CD4-positive, alpha-beta T cell treated with Interleukin-1 beta for 1 hour (primary cell): Measurements from ENCODE around the gene PPP1R3G.
A peak's percentile ranks its signal among the peaks of the same experiment; 100 is the strongest.

Experiments used
- DNase-seq, 2 donors: peaks; one replicate each; pipeline ENCODE4 v3.0.0-alpha.2; 2020 to 2022

The PPP1R3G gene

DNA sequence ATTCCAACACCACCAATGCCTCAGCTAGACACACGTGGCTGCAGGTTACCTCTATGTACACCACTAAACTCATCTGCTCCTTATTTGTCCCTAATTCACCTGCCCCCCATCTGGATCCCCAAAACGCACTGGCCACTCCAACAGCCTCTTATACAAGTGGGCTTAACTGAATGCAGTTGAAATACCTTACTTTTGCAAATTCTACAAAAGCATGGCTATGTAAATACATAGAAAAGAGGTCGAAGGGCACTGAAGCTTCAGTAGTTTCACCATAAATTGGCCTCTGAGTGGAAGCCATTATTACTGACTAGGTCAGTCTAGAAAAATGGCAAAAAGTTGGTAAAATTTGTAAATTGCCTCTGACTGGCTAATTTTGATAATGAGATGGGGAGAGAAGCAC is 11.1 kb upstream of the PPP1R3G start:
- no peak for DNase-seq

DNA sequence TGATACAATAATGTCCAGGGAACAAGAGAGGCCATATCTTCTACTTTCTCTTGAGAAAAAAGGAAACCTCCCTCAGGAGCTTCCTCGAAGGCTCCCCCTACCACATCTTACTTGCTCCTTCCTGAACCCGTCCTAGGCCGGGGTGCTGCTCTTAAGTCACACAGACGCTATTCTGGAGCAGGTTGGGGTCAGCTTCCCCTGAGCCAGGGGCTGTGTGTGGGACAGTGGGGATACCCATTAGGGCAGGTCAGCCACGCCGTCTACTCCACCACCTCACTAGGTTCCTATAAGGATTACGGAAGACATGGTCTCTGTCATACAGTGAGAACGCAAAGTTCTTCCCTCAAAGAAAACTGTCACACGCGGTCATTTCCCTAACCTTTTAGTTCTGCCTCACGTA is 8.2 kb upstream of the PPP1R3G start:
- DNase-seq = no peak

DNA sequence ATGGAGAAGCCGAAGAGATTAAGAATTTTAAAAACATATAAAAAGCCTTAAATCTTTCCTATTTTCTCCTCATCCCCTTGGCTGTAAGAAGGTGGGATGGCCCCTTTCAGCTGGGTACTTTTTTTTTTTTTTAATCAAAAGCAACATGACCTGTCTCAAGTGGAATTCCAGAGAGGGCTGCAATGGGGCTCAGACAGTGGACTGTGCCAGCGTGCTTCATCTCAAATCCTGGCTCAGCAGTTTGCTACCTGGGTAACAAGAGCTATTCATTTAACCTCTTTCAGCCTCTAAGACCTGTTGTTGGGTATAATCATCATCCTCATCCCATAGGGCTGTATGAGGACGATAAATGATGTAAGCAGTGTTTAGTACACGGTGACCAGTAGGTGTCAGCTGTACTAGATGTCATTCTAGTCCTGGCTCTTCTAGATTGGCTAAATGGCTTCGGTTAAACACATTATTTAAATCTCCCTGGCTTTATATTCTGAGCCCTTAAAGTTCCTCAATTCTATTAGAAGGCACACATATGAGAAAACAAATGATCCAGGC is 6.9 kb upstream of the PPP1R3G start:
- DNase-seq = no peak

DNA sequence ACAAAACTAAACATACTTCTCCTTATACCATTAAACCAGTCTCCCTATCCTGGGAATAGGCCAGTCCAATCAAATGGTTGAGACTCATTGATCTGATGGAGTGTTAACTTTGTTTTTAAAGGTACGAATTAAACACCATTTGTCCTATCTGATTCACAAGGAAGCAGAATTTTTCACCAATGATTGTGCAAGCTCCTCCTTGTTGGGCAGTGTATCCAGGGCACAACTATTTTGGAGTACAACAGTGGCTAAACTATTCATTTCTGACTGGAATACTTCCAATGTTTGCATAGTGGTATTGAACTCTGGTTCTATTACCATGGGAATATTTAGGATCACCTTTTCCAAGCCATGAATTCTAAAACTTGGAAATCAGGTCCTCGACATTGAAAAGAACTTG is 5.4 kb upstream of the PPP1R3G start:
- DNase-seq = no peak

DNA sequence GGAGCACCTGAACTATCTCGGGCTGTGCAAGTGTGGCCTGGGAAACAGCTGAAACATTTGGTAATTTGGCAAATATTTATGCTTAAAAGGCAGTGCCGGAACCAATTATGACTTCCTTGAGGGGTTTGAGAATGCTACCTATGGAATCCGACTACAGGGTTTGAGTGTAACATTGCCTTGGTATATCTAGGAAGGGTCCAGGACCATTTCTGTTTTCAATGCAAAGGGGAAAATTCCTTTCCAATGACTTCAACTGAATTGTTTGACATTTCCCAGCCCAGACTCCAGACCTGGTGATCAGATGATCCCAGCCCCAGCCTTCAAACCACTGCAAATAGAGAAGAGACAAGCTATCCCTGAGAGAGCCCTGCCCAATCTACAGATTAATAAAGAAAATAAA is 4.6 kb upstream of the PPP1R3G start:
- no peak for DNase-seq

DNA sequence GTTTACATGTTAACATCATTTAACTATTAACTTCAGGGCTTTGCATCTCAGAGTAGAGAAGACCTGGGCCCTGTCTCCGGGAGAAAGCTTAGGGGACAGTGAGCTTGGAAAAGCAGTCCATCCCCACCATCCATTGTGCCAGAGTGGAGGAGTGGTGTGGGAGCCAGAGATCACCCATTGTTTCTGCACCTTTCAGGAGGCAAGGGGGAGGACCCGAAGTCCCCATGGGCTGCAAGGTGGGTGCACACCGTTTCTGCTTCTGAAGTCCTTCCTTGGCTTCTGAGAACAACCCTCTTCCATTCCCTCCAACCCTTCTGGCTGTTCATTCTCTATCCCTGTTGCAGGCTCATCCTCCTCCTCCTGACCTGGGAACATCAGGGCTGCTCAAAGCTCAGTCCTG is 4.0 kb upstream of the PPP1R3G start:
- no peak for DNase-seq

DNA sequence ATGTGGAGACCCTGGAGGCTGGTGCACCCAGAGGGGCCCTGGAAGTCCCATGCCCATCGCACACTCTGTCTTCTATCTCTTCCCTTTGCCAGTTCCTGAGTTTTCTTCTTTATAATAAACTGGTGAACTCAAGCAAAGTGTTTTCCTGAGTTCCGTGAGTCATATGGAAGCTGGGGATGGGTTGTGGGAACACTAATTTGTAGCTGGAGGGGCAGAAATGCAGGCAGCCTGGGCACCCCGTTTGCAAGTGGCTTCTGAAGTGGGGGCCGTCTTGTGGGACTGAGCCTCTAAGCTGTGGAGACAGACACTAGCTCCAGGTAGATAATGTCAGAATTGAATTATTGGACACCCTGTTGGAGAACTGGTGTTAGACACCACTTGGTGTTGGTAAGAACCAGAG is 3.2 kb upstream of the PPP1R3G start:
- no peak for DNase-seq

DNA sequence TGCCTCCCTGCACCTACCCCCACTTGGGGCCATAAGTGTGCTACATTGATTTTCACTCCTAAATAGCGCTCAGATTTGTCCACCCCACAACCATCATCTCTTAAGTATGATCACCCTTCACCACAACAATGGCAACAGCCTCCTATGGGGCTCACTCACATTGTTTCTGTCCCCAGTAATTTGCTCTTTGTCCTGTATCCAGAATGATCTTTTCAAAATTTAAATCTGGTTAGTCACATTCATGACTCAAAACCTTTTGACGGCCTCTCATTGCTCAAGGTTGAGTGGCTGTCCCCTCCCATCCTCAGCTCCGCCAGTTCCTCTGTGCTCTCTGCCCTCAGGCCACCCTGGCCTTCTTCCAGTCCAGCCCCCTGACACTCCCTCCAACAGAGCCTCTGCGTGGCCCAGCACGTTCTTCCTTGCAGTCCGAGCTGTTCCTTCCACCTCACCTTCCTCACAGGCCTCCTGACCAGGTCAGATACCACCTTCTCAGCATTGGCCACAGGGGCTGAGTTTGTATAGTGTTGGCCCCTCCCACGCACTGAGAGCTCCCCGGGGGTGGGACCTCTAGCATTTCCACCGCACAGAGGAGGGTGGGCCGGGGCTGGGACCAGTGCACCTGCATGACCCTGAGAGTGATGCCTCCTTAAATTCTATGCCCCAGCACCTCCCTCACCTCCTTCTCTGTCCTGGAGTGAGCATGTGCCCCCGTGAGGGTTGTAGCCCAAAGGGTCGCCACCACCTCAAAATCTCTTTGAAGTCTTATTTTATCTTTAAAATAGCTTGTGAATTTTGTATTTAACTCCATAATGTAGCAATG is 2.4 kb upstream of the PPP1R3G start:
- peak in 1 of 2 donors; percentile 42 for DNase-seq

DNA sequence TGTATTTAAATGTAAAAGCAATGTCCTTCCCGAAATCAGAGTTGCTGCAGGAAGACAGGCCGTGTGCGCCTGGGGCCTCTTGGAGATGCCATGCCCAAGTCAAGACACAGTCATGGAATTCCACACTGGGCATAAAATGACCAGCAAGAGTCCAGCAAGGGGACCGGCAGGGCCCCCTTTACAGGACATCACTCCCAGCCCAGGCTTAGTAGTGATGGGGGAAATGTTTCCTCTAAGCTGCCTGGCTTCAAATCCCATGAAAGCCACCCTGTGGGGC is 1.9 kb upstream of the PPP1R3G start:
- no peak for DNase-seq

DNA sequence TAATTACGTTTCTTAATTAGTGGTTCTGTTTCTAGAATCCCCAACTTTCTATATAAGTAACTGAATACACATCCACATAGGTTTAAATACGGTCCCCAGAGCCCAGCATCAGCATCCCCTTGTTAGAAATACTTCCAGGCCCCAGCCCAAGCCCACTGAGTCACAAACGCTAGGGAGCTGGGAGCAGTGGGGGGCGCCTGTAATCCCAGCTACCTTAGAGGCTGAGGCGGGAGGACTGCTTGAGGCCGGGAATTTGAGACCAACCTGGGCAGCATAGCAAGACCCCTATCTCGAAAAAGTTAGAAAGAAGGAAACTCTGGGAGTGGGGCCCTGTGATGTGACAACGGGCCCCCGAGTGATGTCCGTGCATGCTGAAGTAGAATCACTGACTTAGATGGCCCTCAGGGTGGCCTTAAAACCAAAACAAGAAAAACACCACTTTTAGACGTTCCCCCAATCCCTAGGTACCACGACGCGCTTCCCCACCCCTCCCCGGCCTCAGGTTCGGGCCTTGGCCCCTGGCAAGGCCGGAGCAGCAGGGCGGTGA is 1.3 kb upstream of the PPP1R3G start:
- DNase-seq = no peak

DNA sequence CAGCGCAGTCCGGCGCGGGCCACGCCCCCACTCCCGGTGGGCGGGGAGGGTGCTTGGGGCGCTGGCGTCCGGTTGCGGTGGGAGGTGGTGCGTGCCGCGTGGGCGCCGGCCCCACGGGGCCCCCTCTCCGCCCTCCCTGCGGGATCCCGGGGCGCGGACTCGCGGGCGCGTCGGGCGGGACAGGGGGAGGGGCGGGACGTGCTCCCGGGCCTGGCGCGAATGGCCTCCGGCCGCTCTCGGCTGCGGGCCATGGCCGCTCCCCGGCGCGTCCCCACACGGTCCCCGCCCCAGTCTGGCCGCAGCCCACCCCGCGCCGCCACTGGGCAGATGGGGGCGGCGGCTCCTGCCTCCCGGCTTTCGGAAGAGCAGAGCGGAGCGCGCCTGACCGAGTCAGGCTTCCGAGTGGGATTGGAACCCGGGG is 771 bp upstream of the PPP1R3G start:
- no peak for DNase-seq

DNA sequence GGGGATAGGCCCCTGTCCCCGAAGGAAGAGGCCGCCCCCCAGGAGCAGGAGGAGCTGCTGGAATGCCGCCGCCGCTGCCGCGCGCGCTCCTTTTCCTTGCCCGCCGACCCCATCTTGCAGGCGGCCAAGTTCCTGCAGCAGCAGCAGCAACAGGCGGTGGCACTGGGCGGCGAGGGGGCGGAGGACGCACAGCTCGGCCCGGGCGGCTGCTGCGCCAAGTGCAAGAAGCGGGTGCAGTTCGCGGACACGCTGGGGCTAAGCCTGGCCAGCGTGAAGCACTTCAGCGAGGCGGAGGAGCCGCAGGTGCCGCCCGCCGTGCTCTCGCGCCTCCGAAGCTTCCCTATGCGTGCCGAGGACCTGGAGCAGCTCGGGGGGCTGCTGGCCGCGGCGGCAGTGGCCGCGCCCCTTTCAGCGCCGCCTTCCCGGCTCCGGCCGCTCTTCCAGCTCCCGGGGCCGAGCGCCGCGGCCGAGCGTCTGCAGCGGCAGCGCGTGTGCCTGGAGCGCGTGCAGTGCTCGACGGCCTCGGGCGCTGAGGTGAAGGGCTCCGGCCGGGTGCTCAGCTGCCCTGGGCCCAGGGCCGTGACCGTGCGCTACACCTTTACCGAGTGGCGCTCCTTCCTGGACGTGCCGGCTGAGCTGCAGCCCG is 630 bp downstream of the PPP1R3G start:
- no peak for DNase-seq

DNA sequence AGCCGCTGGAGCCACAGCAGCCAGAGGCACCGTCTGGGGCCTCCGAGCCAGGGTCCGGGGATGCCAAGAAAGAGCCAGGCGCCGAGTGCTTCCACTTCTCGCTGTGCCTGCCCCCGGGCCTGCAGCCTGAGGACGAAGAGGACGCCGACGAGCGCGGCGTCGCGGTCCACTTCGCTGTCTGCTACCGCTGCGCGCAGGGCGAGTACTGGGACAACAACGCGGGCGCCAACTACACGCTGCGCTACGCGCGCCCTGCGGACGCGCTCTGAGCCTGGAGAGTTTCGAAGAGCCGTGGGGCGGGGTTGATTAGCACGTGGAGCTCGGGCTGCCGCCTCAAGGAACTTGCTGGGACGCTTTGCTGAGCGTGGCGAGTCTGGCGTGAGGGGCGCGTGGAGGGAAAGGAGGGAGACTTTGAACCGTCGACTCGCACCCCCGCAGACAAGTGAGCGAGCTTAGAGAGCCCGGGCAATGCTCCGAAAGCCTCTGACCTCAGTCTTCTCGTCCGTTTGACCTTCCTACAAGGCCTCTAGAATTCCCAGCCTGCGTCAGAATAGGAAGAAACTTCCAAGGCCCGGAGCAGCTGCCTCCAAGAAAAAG is 1.3 kb downstream of the PPP1R3G start:
- DNase-seq = no peak

DNA sequence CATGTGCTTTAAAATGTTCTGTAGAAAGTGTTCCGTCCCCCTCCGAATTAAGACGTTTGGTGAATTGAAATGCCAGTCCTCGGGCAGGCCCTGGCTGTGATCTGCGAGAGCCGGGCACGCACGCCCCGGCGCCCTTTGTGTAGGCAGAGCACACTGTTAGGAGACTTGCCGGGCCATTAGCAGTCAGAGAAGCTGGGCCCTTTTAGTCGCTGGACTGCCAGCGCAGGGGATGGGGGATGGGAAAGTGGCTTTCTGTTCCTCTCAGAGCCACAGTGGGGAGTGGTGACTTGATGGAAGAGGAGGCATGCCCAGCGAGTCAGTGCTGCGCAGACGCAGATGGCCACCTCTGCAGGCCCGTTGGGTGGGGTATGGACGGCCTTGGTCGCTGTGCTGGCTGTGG is 2.2 kb downstream of the PPP1R3G start:
- peak; percentile 9 to 57 for DNase-seq

DNA sequence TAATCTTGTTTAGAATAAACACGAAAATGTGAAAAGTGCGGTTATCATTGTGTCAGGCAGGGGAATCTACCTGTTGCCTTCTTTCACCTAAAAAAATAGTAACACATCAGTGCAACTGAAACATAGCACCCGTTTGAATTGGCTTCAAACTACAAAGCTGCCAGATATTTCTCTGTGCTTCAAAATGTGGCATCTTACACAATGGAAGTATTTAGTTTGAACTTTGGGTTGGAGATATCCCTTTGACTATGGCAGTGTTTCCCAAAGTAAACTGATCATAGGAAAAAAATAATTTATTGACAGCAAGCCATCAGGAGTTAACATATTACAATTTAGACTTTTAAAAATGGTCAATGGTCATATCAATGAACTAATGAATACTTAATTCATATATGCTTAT is 3.6 kb downstream of the PPP1R3G start:
- DNase-seq = no peak

DNA sequence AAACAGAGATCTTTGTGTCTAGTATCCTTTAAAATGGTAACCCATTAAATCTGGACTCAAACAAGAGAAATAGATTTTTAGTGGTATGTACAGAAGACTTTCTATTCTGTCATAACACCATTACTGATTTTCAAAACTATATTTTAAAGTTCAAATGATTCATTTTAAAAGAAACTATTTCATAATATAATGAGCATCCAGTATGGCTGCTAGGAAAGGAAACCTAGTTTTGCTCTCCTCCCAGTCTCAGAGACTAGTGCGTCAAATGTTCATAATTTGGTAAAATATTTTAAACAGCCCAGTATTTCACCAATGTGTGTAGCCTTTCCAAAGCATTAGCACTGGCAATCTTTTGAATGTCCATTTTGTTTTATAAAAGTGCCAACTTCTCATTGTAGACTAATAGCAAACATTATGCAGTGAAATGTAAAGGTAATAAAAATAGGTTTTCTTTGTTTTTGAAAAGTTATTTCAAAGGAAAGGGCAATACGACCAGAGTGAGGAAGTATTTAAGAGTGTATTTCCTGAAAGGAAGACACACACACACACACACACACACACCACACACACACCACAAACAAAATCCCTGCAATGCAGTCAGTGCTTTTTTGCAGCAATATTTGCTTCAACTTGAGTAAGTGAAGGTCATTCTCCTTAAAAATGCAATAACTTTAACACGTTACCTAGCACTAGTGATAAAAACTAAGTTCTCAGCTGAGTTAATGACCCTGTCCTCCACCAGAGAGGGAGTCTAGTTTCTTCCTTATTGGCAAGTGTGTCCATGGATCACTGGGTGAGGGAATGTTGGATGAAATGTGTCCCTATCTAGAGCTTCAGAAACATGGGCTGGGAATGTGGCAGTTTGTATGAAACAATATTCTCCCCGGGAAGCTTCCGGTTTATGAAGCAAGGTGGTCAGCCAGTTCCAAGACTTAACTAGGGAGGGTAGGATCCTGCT is 4.6 kb downstream of the PPP1R3G start:
- no peak for DNase-seq

DNA sequence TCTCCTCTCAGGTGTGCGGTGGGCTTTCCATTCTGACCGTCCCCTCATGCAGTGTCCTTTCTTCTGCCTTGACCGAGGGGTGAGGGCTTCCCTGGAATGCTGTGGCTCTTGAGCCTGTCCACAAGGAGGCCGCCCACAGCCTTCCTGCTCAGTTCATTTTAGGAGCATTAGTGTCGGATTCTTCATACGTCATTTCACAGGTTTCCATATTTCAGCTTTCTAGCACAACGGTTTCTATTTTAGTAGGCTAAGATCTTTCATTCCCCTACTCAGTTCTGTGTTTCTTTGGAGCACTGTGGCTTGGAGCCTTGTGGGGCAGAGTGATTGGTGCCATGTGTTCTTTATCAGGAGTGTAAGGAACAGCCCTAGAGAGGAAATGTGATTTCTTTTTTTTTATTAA is 5.5 kb downstream of the PPP1R3G start:
- no peak for DNase-seq

DNA sequence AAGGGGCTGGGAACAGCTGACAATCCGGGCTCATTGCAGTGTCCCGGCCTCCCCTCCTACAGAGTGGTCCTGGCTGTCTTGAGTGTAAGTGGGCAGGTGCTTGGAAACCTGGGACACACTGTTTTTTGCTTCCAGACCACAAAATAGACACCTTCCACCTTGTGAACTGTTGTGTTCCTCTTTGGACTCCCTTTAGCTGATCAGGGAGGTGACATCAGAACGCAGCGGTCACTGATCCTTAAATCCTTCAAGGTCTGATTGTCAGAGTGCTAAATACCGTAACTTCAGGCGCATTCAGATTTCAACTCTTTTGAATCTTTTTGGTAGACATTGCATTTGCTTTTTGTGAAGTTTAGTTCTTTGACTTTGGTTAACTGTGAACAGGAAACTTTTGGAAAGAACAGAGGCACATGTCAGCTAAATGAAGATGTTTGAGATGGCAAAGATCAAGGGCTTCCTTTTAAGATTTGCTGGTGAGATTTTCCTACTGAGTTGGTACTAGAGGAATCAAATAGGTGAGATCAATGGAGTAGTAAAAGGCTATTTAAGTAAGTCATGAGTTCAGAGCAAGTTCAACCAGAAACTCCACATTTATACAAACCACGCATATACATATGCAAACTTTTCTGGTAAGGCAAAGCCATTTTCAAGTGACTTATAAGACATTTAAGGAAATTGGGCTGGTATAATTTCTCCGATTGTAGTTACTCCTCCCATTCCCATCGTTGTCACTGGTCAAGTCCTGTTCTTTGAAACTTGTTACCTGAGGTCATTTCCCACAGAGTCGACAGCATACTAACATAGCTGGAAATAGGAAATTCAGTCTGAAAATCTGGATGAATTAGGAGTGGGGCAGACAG is 6.3 kb downstream of the PPP1R3G start:
- DNase-seq = no peak

DNA sequence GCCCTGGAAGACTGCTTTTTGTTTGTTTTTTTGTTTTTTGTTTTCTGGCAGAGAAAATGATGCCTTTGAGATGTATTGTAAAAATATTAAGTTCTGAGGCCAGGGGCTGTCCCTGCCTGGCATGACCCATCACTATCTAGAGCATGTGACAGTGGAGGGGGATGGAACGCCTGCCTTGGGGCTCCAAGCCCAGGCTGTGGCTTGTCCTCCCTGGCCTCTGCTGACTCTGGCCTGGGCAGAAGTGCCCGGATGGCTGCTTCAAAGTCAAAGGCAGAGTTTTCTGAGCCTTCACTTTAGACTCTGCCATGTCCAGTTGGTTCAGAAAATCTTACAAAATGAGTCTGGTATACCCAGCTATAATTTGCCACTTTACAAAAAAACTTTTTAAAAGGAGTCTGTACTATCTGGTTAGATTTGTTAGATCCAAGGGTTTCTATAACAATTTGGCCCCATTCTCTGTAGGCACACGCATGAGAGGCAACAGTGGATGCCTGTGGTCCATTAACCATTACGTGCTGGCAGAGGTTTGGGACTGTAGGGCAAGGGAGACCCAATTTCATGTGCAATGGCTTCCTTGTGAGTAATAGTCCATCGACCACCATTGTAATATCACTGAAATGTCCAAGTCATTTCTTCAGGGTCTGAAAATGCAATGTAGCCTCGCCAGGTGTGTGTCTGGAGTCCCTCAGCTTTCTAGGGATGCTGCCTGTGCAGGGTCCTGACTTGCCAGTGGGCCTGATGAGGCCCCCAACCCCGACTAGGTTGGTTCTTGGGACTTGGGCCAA is 8.3 kb downstream of the PPP1R3G start:
- DNase-seq = no peak

DNA sequence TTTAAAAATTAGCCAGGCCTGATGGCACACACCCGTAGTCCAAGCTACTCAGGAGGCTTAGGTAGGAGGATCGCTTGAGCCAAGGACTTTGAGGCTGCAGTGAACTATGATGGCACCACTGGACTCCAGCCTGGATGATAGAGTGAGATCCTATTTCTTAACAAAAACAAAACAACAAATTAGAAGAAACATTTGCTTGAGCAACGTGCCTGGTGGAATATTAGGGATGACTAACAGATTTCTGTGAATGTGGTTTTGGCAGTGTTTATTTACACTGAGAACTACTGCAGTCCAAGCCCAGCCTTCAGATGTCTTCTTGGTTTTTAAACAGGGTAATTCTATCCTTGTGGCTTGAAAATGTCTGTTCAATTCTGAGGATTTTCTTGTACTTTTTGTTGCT is 9.2 kb downstream of the PPP1R3G start:
- no peak for DNase-seq

DNA sequence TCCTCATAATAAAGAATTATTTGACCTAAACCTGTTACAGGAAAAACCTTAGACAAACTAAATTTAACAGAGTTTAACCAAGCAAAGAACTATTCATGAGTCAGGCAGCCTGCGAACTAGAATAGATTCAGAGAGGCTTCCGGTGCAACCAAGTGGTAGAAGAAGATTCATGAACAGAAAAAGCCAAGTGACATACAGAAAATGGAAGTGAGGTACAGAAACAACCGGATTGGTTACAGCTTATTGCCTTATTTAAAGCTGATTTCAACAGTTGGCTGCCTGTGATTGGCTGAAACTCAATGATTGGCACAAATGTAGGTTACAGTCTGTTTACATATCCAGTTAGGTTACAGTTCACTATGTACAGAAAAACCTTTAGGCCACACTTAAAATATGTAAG is 10.1 kb downstream of the PPP1R3G start:
- DNase-seq = no peak
